ENCODE data around the gene AUP1.
"Not testable (repeated sequence)": the region's sequence is repeated elsewhere in the genome, so short reads cannot be mapped to it uniquely, and the experiment has no call there.

AUP1 gene

GRCh38 chr2:74499267-74499939, 30.1 kb downstream of the AUP1 start, which contains the start of gene LBX2:
TSS of gene LBX2 (minus strand) at chr2:74499603. CDS start at chr2:74499537, 66 bp downstream.
- DNase-seq (ENCODE audit: low spot score) = no peak

DNA sequence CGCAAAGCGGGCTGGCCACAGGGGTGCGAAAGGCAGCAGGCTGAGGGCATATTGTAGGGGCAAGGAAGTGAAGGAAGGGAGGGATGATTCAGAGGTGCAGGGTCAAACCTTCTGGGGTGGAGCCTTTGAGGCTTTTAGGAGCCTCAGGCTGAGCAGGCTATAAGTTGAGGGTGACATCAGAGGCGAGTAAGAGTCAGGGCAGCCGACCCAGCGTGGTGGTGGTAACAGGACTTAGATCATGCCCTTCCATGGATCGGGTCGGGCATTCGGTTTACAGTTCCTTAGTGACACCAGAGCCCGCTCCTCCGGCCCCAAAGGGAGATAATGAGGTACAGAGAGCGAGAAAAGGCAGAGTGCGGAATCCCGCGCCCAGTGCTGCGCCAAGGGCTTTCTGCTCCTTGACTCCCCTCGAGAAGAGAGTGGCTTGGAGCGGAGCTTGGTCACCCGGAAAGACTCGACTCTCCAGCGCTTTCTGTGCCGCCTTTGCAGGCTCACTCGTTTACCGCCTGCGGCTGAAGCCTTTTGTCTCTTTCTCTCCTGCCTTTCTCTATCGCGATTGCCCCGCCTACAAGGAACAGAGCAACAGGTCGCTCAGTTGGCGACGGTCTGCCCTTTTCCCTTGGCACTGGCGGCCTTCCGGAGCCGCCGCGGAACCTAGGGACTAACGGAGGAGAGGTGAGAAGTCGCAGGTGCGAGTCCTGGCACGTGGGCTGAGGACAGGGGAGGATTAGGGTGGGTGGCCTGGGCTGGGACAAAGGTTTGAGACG, 30.8 kb downstream of the AUP1 start:
- DNase-seq (ENCODE audit: low spot score) = no peak

DNA sequence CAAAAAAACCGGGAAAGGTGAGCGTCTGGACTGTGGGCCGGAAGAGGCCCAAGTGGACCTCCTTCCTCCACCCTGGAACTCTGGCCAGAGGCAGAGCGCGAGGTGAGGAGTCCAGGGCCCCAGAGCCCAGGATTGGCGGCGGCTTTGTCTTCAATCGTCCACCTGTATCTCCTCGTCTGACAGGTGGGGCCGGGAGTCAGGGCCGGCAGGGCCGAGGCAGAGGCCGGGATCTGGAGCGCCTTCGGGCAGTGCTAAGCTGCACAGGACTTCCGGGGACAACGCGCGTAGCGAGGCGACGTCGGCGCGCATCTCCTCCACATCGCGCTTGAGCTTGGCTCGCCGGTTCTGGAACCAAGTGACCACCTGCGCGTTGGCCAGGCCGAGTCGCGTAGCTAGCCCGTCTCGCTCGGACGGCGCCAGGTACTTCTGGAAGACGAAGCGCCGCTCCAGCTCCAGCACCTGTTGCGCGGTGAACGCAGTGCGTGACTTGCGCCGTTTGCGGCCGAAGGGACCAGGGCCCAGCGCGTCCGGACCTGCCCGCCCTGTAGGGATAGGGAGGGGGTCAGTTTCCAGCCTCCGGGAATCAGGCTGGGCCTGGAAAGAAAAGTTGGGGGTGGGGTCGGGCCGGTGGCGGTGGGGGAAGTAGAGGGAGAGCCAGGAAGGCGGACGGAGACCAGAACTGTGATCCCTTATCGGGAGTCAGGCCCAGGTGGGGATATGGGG, 31.6 kb downstream of the AUP1 start:
- DNase-seq (ENCODE audit: low spot score) = no peak

- no peak for DNase-seq (ENCODE audit: low spot score)
Observed at GRCh38 chr2:74496997-74497776, 32.3 kb downstream of the AUP1 start.

- no peak for DNase-seq (ENCODE audit: low spot score)
Observed at GRCh38 chr2:74495440-74495839, 34.1 kb downstream of the AUP1 start.

GRCh38 chr2:74493546-74493945, 36.0 kb downstream of the AUP1 start:
- DNase-seq (ENCODE audit: low spot score) = no peak

- DNase-seq (ENCODE audit: low spot score) = no peak
Observed at GRCh38 chr2:74491648-74492544, 37.6 kb downstream of the AUP1 start.

DNA sequence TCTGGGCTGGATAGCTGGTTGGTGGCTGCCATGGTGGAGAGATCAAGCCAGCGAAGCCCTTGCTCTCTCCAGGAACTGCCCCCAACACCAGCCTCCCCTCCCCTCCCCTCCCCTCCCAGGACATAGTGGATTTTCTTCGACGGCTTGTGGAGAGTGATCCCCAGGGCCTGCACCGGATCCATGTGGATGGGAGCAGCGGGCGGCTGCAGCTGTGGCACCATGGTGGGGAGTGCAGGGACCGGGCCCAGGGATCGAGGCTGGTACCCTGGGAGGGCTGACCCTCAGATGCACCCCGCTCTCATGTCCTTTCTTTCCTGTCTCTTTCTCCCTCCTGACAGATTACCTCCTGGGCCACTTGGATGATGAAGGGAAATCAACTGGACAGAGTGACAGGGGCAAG, 39.6 kb downstream of the AUP1 start:
- no peak for DNase-seq (ENCODE audit: low spot score)

DNA sequence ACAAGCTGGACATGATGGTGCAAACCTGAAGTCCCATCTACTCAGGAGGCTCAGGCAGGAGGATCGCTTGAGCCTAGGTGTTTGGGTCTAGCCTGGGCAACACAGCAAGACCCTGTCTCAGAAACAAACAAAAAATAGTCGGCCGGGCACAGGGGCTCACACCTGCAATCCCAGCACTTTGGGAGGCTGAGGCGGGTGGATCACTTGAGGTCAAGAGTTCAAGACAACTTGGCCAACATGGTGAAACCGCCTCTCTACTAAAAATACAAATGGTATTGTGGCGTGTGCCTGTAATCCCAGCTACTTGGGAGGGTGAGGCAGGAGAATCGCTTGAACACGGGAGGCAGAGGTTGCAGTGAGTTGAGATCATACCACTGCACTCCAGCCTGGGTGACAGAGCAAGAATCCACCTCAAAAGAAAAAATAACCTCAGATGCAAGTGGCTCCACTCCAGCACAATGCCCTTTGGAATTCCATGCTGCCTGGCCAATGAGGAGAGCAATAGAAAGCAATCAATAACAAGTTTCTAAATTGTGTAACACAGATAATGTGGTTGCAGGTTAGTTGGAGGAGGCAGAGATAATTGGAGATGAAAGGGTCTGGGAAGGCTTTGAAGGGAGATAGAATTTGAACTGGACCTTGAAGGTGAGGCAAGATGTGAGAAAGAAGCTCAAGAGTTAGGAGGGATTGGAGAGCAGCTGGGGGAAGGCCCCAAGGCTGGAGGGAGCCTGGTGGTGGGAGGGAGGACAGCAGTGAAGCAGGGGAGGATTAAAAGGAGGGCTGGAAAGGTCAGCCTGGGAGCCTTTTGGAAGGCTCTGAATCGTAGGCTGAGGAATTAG, 40.6 kb downstream of the AUP1 start:
- DNase-seq (ENCODE audit: low spot score) = no peak

DNA sequence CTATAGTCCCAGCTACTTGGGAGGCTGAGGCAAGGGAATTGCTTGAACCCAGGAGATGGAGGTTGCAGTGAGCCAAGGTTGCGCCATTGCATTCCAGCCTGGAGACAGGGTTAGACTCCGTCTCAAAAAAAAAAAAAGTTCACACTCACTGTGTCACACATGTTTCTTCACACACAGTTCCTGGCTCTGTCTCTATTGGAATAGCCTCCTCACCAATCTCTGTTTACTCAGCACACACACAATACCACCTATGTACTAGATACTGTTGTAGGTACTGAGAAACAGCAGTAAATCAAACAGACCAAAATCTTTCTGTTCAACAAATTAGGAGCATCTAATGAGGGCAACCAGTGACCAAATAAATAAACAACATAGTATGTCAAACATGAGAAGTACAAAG, 43.4 kb downstream of the AUP1 start:
- DNase-seq (ENCODE audit: low spot score) = no peak

DNA sequence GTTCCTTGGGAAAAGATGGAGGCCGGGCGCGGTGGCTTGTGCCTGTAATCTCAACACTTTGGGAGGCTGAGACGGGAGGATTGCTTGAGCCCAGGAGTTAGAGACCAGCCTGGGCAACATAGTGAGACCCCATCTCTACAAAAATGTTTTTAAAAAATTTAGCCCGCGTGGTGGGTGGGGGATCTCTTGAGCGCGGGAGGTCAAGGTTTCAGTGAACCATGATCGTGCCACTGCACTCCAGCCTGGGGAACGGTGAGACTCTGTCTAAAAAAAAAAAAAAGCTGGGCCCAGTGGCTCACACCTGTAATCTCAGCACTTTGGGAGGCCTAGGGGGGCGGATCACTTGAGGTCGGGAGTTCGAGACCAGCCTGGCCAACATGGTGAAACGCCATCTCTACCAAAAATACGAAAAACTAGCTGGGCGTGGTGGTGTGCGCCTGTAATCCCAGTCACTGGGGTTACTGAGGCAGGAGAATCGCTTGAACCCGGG, 45.8 kb downstream of the AUP1 start:
- DNase-seq (ENCODE audit: low spot score) = not testable (repeated sequence)

DNA sequence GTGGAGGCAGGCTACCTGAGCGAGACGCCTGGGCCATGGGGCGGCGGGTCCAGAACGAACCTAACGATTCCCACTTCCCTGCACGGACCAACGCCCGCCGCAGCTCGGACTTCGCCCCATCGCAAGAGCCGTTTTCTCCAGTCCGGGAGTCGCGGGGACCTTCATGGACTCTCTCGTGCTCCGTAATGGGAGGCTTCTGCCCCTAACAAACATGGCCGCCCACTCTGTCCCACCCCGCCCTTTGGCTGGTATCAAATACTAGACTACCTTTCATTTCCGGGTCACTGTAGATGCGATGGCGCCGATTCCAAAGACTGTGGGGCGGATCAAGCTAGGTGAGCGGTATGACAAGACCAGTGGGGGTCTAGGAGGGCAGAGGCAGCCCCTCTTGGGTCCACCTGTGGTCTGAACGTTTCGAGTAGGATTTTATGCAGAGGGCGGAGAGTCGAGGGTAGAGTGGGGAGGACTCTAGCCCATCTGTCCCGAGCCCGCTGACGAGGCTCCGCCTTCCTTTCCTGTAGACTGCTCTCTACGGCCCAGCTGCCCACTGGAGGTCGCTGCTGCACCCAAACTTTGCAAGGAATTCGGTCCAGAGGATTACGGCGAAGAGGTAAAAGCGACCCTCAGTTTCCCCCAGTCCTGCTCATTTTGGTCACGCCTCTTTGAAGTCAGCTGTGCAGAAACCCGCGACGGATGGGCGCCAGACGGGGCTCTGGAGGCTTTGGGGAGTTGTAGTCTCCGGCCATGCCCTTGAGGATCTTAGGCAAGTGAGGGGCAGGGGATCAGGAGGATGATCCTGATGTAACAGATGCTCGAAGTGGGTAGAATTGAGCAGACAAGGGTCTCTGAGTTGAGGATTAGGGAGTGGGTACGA, 46.5 kb downstream of the AUP1 start, which contains the start of the genes CCDC142 and TTC31:
Gene CCDC142 (minus strand): TSS at position 198 of the 874 bp plus-strand sequence. CDS start 161 bp downstream, at position 37.
Gene TTC31 (plus strand): TSS at position 281 of the 874 bp plus-strand sequence. CDS start 15 bp downstream, at position 296.
- peak; percentile 96 for DNase-seq (ENCODE audit: low spot score)

- no peak for DNase-seq (ENCODE audit: low spot score)
Observed at GRCh38 chr2:74481961-74482800, 47.3 kb downstream of the AUP1 start.

DNA sequence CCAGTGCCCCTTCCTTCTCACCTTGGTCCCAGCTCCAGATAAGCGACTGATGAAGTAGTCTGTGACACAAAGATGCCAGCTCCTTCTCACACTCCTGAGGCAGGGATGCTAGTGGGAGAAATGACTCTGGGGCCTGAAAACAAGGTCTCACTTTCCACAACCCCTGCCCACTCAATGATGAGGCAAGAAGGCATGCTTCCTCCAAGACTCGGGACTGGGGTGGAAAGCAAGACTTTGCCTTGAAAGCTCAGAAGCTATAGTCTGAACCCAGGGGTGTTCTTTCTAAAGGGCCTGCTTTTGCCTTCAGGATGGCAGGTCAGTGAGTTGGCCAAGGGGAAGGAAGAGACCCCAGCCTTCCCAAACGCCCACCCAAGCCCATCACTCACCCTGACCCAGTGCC, 48.1 kb downstream of the AUP1 start:
- DNase-seq (ENCODE audit: low spot score) = no peak

All from SK-N-DZ (cell line).